NCI-H2227 (cell line): ENCODE data around the gene CLIC3.

Experiments used
- DNase-seq: peaks from one replicate; lab custom pipeline; 2025; ENCODE audit not compliant: unreplicated experiment; lab: John Stamatoyannopoulos, UW

CLIC3 gene

DNA sequence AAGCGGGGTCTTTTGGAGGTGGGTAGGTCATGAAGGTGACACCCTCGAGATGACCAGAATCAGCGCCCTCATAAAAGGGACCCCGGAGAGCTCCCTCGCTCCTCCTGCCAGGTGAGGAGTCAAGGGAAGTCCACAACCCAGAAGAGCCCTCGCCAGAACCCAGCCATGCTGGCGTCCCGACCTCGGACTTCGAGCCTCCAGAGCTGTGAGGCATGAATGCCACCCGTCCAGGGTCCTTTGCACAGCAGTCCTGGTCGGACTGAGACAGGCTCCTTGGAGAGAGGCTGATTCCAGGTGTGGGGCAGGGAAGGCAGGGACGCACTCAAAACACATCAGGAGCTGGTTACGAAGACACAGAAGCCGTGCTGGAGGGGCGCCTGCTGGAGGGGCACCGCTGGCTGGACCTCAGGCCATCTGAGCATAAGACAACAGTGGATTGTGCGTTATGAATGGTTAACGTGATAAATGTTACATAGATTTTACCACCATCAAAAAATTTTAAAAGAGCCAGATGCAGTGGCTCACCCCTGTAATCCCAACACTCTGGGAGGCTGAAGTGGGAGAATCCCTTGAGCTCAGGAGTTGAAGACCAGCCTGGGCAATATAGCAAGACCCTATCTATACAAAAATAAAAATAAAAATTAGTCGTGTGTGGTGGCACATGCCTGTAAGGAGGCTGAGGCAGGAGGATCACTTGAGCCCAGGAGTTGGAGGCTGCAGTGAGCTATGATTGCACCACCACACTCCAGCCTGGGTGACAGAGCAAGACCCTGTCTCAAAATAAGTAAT is 5.7 kb upstream of the CLIC3 start:
- DNase-seq = no peak

DNA sequence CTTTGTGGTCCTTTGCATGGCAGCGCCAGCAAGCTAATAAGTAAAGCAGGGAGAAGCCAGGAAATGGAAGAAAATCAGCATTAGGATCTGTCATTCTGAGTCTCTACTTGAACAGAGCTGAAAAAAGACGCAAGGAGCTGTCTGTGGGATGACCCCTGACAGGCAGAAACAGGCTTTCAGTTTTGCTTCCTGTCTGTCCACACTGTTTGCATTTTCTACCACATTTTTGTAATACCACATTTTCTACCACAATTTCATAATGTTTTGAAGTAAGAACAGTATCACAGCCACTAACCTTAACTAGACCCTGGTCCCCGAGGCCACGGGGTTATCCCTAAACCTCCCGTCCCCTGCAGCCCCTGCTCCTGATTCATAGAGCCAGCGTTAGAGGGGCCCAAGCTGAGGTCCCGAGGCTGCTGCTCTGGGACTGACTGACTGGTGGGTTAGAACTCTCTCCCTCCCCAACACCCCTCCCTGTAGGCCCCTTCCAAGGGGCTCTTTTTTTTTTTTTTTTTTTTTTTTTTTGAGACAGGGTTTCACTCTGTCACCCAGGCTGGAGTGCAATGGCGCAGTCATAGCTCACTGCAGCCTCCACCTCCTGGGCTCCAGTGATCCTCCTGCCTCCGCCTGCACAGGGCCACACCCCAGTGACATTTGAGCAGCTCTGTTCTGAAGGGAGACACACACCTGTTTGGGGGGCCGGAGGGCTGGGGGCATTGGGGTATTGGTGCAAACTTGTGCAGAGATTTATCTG is 4.0 kb upstream of the CLIC3 start:
- no peak for DNase-seq

DNA sequence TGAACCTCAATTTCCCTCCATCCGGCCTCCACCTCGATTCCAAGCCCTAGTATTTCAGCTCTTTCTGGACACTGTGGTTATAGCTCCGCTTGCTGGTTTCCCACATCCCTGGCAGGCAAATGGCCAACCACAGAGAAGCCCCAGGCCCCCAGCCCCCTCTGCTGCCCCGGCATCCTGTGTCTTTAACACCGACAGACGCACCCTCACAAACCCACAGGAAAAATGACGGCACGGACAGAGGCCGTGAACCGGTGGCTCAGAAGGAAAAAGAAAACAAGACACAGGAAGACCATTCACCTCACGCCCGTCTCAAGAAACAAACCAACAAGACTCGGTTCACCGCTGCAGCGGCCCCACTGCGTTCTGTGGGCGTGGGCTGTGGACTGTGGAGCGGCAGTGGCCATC is 1.5 kb upstream of the CLIC3 start:
- DNase-seq = no peak

DNA sequence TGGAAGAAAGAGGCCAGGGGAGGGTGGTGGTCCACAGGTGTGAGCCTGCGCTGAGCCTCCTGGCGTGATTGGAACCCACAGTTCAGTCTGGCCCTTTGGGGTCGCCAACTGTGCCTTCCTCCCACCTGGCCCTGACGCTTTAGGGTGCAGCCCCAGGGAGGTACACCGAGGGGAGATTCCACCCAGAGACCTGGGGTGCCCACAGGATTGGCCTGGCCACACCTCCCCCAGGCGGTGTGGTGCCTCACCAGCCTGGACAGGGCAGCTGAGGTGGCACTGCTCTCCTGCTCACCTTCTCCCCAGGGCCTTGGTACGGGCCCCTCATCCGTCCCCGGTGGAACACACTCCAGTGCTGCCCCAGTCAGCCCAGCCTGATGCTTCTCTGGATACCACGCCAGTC is 1.0 kb upstream of the CLIC3 start:
- DNase-seq = no peak

DNA sequence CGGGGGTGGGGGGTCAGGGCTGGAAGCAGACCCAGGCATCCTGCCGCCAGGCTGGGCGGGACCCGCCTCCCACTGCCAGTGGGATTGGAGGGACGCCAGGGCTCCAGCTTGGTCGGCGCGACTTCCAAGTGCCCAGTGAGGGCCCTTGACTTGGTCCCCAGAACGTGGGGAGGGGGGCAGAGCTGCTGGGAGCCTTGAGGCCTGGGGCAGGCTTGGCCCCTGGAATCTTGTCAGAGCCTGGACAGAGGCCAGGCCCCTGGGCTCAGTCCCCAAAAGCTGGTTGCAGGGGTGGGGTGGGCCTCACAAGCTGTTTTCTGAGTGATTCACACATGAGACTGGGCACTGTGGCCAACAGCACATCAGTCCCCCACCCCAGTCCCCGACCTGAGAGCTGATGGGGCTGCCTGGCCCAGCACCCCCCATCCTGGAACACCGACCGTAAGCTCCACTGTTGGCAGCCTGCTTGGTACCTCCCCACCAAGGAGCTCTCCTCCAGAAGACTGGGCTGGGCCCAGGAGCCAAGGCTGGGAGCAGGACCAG is 526 bp downstream of the CLIC3 start:
- DNase-seq = no peak

DNA sequence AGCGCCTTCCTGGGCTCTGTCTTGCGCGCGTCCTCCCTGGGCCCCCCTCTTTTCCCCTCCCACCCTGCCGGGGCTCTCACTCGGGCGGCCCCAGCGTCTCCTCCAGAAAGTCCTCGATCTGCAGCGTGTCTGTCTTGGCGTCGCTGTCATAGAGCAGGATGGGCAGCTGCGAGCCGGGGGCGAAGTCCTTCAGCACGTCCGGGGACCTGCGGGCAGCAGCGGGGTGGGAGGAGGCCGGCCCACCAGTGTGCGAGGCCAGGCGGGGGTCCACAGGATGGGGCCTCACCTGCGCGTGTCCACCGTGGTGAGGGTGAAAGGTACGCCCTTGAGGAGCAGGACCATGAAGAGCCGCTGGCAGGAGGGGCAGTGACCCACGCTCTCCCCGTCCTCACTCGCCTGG is 1.0 kb downstream of the CLIC3 start:
- DNase-seq = no peak

DNA sequence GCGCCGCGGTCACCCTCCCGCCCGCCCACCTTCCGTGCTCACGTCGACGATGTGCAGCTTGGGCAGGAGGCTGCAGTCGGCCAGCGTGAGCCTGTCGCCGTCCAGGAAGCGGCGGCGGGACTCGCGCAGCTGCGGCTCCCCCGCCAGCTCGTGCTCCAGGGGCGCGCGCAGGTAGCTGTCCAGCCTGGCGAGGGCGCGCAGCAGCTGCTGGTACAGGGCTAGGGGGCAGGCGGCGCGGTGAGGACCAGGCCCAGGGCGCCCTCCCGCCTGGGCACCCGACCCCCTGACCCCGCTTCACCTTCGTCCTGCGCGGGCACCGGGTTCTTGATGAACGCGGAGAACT is 1.5 kb downstream of the CLIC3 start:
- no peak for DNase-seq

DNA sequence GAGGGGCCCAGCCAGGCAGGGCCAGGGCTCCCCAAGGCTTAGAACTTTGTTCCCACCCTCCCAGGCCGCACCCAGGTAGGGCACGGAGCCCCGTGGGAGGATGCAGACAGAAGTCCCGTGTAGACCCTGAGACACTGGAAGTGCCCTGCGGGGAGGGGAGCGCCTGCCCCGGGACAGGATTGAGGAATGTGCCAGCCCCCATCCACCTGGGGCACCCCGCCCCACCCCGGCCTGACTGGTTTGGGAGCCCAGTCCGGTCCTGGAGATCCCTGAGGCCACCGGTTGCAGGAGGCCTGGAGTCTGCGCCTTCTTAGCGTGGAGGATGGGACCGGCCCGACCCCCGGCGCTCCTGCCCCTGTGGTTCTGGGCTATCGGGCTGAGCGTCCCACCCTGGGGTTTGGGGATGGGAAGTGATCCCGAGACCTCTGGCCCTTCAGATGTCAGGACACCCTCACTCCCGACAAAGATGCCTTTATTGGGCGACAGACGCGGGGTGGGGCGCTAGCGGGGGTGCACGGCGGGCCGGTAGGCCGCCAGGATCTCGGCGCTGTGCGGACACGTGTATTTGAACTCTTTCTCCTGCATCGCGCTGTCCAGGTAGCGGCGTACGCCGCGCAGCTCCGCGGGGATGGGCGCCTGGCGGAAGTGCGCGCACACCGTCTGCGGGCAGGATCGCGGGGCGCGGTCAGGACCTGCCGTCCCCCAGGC is 2.0 kb downstream of the CLIC3 start:
- no peak for DNase-seq

DNA sequence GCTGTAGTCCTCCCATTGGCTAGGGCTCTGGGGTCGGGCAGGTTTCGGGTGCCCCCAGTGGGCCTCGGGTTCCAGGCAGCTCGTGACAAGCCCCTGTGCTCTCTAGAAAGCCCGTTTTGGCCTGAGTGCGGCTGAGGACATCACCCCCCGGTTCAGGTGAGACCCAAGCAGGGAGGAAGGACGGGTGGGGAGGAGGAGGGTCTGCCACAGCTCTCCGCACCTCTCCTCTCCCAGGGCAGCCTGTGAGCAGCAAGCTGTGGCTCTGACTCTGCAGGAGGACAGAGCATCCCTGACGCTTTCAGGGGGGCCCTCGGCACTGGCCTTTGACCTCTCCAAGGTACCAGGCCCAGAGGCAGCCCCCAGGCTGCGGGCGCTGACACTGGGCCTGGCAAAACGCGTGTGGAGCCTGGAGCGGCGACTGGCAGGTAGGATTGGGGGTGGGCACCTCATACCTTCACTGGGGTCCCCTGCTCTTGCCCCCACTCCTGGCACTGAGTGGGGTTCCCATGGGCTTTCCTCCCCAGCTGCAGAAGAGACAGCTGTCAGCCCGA is 3.5 kb downstream of the CLIC3 start:
- DNase-seq = no peak

DNA sequence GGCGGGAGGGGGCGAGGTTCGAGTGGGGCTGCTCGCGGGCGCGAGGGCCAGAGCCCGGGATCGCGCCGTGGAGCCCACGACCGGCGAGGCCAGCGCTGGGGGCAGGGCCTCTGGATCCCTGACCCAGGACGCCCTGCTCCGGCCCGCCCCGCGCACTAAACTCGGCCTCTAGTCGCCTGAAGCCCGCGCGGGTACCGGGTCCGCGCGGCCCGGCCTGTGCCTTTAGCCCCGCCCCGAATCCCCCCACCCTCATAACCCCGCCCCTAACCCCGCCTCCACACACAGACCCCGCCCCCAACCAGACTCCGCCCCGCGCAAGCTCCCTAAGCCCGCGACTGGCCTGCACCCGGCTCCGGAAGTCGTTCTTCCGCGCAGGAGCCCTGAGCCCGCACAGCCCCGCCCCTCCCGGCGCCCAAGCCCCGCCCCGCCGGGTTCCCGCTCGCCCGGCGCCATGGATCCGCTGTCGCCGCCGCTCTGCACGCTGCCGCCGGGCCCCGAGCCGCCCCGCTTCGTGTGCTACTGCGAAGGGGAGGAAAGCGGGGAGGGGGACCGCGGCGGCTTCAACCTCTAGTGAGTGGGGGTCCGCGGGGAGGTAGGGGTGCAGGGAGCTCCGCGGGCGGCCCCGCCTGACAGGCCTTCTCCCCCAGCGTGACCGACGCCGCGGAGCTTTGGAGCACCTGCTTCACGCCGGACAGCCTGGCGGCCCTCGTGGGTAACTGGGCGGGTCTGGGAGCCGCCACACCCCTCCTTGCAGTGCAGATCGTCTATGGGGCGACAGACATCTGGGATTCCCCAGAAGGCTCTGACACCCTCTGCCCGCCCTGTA is 4.2 kb downstream of the CLIC3 start, which contains the start of gene PAXX:
Gene PAXX (plus strand): TSS at position 430 of the 826 bp plus-strand sequence. CDS start 22 bp downstream, at position 452.
- peak; percentile 80 for DNase-seq

DNA sequence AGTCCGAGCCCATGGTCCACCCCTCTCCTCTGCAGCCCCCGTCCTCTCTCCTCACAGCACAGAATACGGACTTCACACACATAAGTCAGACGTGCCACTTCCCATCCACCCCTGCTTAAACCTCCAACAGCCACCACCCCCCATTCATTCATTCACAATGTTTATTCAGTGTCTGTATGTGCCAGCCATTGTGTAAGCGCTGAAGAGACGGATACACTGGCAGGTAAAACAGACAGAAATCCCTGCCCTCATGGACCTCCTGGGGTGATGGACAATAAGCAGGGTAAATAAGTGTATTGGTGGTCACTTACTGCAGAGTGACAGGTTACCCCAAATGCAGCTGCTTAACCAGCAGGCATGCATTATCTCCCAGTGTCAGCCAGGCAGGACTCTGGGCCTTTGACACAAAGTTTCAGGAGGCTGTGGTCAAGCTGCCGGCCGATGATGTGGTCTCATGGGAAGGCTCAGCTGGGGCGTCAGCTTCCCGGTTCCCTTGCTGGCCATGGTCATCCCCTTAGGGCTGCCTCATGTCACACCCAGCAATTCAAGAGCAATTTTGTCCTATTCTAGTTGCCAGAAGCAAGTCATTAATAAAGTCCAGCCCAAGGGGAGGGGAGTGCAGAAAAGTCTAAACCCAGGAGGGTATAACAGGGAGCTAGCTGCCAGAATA is 6.0 kb downstream of the CLIC3 start:
- DNase-seq = no peak

DNA sequence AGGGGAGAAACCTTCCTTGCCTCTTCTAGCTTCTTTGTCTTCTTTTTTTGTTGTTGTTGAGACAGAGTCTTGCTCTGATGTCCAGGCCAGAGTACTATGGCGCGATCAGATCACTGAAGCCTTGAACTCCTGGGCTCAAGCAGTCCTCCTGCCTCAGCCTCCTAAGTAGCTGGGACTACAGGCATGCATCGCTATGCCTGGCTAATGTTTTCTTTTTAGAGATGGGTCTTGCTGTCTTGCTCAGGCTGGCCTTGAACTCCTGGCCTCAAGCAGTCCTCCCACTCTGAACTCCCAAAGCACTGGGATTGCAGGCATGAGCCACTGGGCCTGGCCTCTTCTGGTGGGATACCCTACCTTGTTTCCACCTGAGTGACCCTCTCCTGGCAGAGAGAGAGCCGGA is 7.5 kb downstream of the CLIC3 start:
- no peak for DNase-seq

DNA sequence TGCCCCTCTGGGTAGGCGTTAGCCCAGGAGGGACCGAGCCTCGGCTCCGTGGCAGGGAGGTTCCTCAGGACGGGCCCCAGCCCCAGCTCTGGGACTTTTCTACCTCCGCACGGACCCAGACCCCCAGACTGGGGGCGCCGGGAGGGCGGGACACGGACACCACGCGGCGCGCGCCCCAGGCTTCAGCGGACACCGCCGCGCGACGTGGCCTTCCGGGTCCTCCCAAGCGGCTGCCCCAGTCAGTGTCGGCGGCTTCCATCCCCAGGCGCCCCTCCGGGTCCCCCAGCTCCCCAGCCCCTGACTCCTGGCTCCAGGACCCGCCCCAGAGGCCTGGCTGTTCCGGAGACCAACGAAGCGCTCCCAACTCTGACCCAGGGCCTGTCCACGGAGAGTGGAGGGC is 10.5 kb downstream of the CLIC3 start:
- no peak for DNase-seq

DNA sequence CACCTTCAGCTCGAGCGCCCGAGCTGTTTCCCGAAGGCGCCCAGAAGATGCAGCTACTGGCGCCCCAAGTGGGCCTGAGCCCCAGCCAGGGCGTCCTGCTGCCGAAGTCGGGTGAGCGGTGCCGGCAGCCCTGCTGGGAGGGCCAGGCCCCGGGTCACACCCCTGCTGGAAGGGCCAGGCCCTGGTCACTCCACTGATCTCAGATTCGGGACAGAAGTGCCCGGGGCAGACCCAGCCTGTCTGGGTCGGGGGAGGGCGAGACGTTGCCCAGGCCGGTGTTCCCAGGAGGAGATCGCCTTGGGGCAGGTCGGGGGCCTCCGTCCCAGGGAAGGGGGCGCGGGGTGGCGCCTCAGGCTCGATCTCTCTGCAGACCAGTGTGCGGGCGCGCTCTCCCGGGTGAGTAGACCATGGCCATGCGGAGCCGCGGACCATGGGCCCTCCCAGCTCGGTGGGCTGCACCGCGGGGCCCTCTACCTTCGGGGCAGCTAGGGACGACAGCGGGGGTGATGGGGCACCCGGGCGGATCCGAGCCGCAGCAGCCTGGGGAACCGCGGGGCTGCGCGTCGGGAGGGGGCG is 11.3 kb downstream of the CLIC3 start:
- no peak for DNase-seq

DNA sequence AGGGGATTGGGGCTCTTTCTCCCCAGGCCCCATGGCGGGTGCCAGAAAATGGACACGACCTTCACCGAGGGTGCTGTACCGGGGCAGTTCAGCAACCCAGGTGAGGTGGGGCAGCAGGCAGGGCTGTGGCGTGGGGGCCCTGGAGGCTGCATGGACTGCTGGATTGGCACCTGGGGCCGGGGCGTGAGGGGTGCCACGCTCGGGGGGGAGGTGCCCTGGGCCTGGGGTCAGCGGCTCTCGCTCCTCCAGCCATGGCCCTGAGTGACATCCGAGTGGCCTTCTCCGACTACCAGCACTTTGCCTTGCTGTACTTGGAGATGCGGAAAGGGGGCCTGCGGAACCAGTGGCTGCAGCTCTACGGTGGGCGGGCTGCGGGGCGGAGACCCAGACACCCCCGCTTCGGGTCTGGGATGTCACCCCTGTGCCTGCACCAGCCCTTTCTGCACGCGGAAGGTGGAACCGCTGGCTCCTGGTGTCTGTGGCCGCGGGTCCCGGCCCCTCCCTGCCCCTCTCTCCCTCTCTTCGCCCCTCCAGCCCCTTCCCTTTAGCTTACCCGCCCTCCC is 11.8 kb downstream of the CLIC3 start:
- no peak for DNase-seq

DNA sequence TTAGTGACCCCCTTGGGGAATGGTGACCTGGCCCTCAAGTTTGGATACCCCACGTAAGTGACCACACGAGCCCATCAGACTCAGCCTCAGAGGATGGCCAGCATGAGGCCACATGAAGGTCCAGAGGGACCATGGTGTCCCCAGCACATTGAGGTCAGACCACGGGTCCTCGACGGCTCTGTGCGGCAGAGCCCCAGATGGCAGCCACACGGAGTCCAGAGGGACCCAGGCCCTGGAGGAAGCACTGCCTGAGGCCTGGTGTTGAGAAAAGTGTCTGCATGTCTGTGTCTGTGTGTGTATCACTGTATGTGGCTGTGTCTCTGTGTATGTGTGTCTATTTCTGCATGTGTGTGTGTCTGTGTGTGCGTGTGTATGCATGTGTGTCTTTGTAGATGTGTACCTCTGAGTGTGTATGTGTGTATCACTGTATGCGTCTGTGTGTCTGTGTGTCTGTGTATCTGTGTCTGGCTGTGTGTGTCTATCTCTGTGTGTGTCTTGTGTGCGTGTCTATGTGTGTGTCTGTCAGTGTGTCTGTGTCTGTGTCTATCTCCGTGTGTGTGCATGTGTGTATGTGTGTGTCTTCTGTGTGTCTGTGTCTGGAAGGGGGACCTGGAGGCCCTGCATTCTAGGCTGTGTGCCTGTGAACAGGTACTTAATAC is 12.6 kb downstream of the CLIC3 start:
- DNase-seq = no peak

DNA sequence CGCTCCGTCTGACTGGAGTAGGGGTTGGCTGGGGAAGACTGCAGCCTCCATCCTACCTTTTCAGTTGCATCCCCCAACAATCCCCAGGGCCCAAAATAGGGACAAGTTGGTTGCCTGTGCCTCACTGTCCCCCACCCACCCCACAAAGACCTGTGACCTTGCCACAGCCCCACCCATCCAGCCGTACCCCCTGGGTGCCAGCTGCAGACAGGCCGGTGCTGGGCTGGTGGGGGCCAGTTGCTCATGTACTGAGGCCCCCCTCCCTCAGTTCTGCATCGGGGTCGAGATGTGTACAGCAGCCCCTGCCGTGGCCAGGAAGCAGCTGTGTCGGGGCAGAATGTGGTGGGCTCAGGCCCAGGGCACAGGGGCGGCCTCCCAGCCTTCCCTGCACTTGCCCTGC is 13.2 kb downstream of the CLIC3 start:
- no peak for DNase-seq

DNA sequence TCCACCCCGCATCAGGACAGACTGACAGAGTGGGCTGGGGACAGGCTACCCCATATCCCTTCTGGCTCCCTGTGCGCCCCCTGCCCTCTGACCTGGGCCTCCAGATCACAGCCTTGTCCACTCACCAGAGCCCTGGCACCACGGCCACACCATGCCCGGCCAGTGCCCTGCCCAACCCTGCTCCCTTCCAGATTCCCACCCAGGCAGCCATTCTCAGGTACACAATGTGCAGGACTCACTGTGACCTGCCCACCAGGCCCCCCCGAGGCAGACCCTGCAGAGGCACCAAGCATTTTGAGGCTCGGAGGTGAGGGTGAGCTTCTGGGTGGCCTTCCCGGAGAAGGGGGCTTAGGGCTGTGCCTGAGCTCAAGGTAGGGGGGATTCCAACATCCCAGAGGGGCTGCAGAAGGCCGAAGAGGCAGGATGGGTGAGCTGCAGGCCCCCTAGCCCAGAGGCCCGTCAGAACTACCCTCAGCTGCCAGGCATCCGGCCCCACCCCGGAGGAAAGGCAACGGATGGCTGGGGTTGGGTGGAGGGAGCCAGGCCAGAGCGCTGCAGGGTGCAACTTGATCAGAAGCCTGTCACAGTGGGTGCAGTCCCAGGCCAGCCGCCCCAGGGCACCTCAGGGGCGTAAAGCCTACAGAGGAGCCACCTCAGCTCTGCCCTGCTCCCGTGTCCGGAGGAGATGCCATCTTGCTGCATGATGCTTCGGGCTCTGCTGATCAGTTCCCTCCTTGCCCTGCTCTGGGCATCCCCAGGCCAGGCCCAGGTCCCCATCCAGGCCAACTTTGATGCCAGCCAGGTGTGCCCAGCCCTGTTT is 13.9 kb downstream of the CLIC3 start, which contains the start of gene LCNL1:
Gene LCNL1 (plus strand): TSS at position 762 of the 820 bp plus-strand sequence. CDS start 594 bp downstream, outside the sequence.
- no peak for DNase-seq
